DND-41 (cell line): ENCODE measurements around the gene ADCY2.

Experiments used
- ATAC-seq: fragments of 200-7000 bp; cut with Tn5 transposase; 3 replicates; pipeline ENCODE4 v1.9.1; 2021; ENCODE audit warnings: low read depth; ENCODE audit not compliant: insufficient read depth
- DNase-seq: peaks from one replicate; pipeline ENCODE4 v3.0.0-alpha.2; 2020
- H2AFZ ChIP-seq: 2 replicates; pipeline ENCODE4 v1.6.0; 2012; ENCODE audit warnings: low read depth, low read length
- H3K27ac ChIP-seq: 2 replicates; pipeline ENCODE4 v1.5.1; 2012; ENCODE audit warnings: low read length, inconsistent platforms
- H3K27me3 ChIP-seq: fragments of 200-600 bp; sonication (generic); 2 replicates; pipeline ENCODE4 v1.6.0; 2012; ENCODE audit warnings: low read length, mild to moderate bottlenecking, inconsistent platforms; ENCODE audit not compliant: insufficient read depth, poor library complexity
- H3K36me3 ChIP-seq: 2 replicates; pipeline ENCODE4 v1.5.1; 2012; ENCODE audit warnings: low read length, inconsistent platforms; ENCODE audit not compliant: insufficient read depth
- H3K4me1 ChIP-seq: 2 replicates; pipeline ENCODE4 v1.5.1; 2012; ENCODE audit warnings: mild to moderate bottlenecking, low read length; ENCODE audit not compliant: insufficient read depth
- H3K4me2 ChIP-seq: 2 replicates; pipeline ENCODE4 v1.6.0; 2012; ENCODE audit warnings: mild to moderate bottlenecking, moderate library complexity, low read length, inconsistent platforms; ENCODE audit not compliant: insufficient read depth
- H3K4me3 ChIP-seq, 2 experiments: fragments of 200-600 bp in 1 of 2; shearing (Covaris generic) in 1 of 2; 2 replicates each; pipeline ENCODE4 v1.5.1; 2012 to 2016; ENCODE audit warnings: inconsistent platforms in 2 of 2, low read length in 2 of 2, mild to moderate bottlenecking in 2 of 2, low read depth in 1 of 2, moderate library complexity in 1 of 2
- H3K79me2 ChIP-seq: 2 replicates; pipeline ENCODE4 v1.6.0; 2012; ENCODE audit warnings: low read length, inconsistent platforms; ENCODE audit not compliant: insufficient read depth
- H3K9ac ChIP-seq: 2 replicates; pipeline ENCODE4 v1.6.0; 2012; ENCODE audit warnings: low read depth, mild to moderate bottlenecking, inconsistent platforms, low read length, moderate library complexity
- H3K9me3 ChIP-seq: 2 replicates; pipeline ENCODE4 v1.5.1; 2012; ENCODE audit warnings: low read length, moderate library complexity, mild to moderate bottlenecking, inconsistent platforms; ENCODE audit not compliant: insufficient read depth, severe bottlenecking
- H4K20me1 ChIP-seq: 2 replicates; pipeline ENCODE4 v1.6.0; 2012; ENCODE audit warnings: low read length; ENCODE audit not compliant: insufficient read depth
- CTCF ChIP-seq: IDR thresholded peaks from 2 replicates; pipeline ENCODE4 v1.5.1; 2012; ENCODE audit warnings: borderline replicate concordance, low read length, moderate library complexity, mild to moderate bottlenecking; ENCODE audit not compliant: poor library complexity, severe bottlenecking; ENCODE audit errors: extremely low read depth
- EZH2 ChIP-seq: IDR thresholded peaks from 3 replicates; pipeline ENCODE4 v1.6.1; 2012; ENCODE audit warnings: borderline replicate concordance, low read depth, mild to moderate bottlenecking, moderate library complexity, low read length, inconsistent platforms; ENCODE audit not compliant: severe bottlenecking

ADCY2 gene

GRCh38 chr5:7851617-7852289, 455.8 kb downstream of the ADCY2 start:
- H3K4me3 ChIP-seq: no peak overlapping the region
- H3K27me3 ChIP-seq: no peaks in the 10 kb centered on the region
- TF ChIP-seq CTCF (no peak), EZH2 (no peak)
- H3K4me1 ChIP-seq: no peaks in the 10 kb centered on the region
- no peaks in the 10 kb centered on the region for H3K36me3 ChIP-seq
- no peak overlapping the region for H3K27ac ChIP-seq
- no peak for ATAC-seq
- no peaks in the 10 kb centered on the region for H3K79me2 ChIP-seq
- H4K20me1 ChIP-seq: no peaks in the 10 kb centered on the region
- H3K4me2 ChIP-seq: no peak overlapping the region
- no peak for DNase-seq
- H3K9me3 ChIP-seq: peaks cover 5% of the 10 kb centered on the region
- no peak overlapping the region for H3K9ac ChIP-seq
- H2AFZ ChIP-seq: no peak overlapping the region

DNA sequence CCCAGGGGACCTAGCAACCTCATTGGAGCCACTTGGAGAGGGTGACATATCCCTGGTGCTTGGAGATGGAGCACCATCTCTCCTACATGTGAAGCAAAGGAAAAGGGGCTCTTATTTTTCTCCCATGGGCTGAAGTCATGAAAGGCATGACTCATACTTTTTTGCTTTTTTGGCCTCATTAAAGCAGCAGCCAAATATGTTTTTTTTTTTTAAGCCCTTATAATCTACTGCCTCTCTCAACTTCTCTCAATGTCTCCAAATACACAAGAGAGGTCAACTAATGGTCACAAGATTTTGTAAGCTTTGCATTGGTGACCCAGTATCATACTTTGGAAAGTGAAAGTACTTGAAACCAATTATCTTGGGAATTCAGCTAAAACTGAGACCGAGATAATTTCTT, 456.6 kb downstream of the ADCY2 start:
- Histone ChIP-seq H3K4me1 (no peaks in the 10 kb centered on the region), H3K27me3 (no peaks in the 10 kb centered on the region), H3K27ac (no peak overlapping the region), H2AFZ (no peak overlapping the region), H3K36me3 (peaks cover 3% of the 10 kb centered on the region; the same call in 1 of the 2 replicates), H3K9ac (no peak overlapping the region), H3K4me3 (no peak overlapping the region), H3K4me2 (no peak overlapping the region), H3K9me3 (peaks cover 5% of the 10 kb centered on the region), H4K20me1 (no peaks in the 10 kb centered on the region), H3K79me2 (no peaks in the 10 kb centered on the region)
- no peak for TF ChIP-seq EZH2
- no peak for TF ChIP-seq CTCF
- no peak for ATAC-seq
- no peak for DNase-seq

GRCh38 chr5:7852988-7853387, 457.1 kb downstream of the ADCY2 start:
- Histone ChIP-seq H3K9me3 (peaks cover 5% of the 10 kb centered on the region), H3K9ac (no peak overlapping the region), H4K20me1 (no peaks in the 10 kb centered on the region), H3K79me2 (no peaks in the 10 kb centered on the region), H3K4me2 (no peak overlapping the region), H3K36me3 (peaks cover 7% of the 10 kb centered on the region; the same call in 1 of the 2 replicates), H2AFZ (no peak overlapping the region), H3K27ac (no peak overlapping the region), H3K4me1 (no peaks in the 10 kb centered on the region), H3K4me3 (no peak overlapping the region), H3K27me3 (no peaks in the 10 kb centered on the region)
- TF ChIP-seq CTCF (no peak), EZH2 (no peak)
- ATAC-seq (no peak), DNase-seq (no peak)

DNA sequence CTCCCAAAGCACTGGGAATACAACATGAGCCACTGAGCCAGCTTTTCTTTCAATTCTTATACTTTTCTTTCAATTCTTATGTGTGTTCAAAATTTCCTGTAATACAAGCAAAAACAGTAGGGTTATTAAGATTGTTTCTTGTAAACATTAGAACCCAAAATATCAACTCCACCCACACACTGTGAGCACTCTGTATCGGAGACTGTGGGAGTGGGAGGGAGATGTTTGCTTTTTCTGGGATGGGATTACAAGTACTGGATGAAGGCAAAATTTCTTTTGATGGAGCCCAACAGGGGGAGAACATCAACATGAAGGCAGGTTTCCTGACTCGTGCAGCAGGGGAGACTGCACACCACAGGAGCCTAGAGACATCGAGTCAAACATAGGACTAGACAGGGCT, 459.7 kb downstream of the ADCY2 start:
- no peak overlapping the region for H3K4me2 ChIP-seq
- H3K79me2 ChIP-seq: no peaks in the 10 kb centered on the region
- peaks cover 5% of the 10 kb centered on the region for H3K9me3 ChIP-seq
- TF ChIP-seq EZH2 (no peak), CTCF (no peak)
- H2AFZ ChIP-seq: no peak overlapping the region
- H3K27ac ChIP-seq: no peak overlapping the region
- no peak overlapping the region for H3K9ac ChIP-seq
- H4K20me1 ChIP-seq: no peaks in the 10 kb centered on the region
- DNase-seq: no peak
- H3K27me3 ChIP-seq: no peaks in the 10 kb centered on the region
- peaks cover 22% of the 10 kb centered on the region for H3K36me3 ChIP-seq
- no peak overlapping the region for H3K4me3 ChIP-seq
- no peak for ATAC-seq
- no peaks in the 10 kb centered on the region for H3K4me1 ChIP-seq
